K562 (cell line): ENCODE data around the gene RAI1. TPM values are rescaled to one million over a fixed set of nuclear protein-coding genes. Genes with fewer than 3 reads are reported as not detected.

ENCODE experiments used
- ATAC-seq: fragments of 200-7000 bp; cut with Tn5 transposase; 3 replicates; pipeline ENCODE4 v1.9.1; 2020; ENCODE audit warnings: moderate library complexity
- BruUV-seq: library from RNA; stranded (reverse); fragments of 400-500 nt; replicated peaks from 2 replicates; lab custom pipeline; 2021; lab: Mats Ljungman, UMichigan
- CTCF ChIA-PET: fragments of 300-600 bp; formaldehyde crosslinking; extraction: SDS; loops from one replicate; lab custom pipeline; 2021; ENCODE audit warnings: low intra/inter-chr PET ratio; lab: Yijun Ruan, JAX
- POLR2A ChIA-PET: fragments of 300-600, 350-650 bp; sonication (Branson Sonifier 250); formaldehyde crosslinking; extraction: SDS; loops from one replicate; lab custom pipeline; 2021; ENCODE audit warnings: antibody characterized with exemption, inconsistent platforms; lab: Yijun Ruan, JAX
- DNase-seq, 4 experiments: peaks; one replicate each; pipeline versions ENCODE4 v3.0.0 to v3.0.0-alpha.2; 2011 to 2018; ENCODE audit warnings: low spot score in 3 of 4, mixed read lengths in 3 of 4; ENCODE audit errors: extremely low read depth in 1 of 4
- FAIRE-seq: peaks from 2 replicates; lab custom pipeline; 2011; peaks lifted over from hg19 to GRCh38; lab: Jason Lieb, UNC
- H2AFZ ChIP-seq: 2 replicates; pipeline ENCODE4 v1.6.0; 2011; ENCODE audit warnings: low read depth, low read length, control low read depth, inconsistent platforms
- H3K27ac ChIP-seq: fragments of 200-600 bp; 3 replicates; pipeline ENCODE4 v1.8.0; 2011; ENCODE audit warnings: low read depth, mild to moderate bottlenecking, control low read depth, inconsistent platforms, low read length, moderate library complexity, mixed read lengths; ENCODE audit errors: extremely low read depth
- H3K27me3 ChIP-seq, 2 experiments: fragments of 300-600 bp in 1 of 2; 2 replicates in 1 of 2; 3 replicates in 1 of 2; pipeline versions ENCODE4 v1.6.0 to v1.8.0; 2011; ENCODE audit warnings: inconsistent platforms in 2 of 2, low read length in 2 of 2, mild to moderate bottlenecking in 1 of 2, mixed read lengths in 1 of 2, moderate library complexity in 1 of 2; ENCODE audit not compliant: control insufficient read depth in 2 of 2, insufficient read depth in 2 of 2
- H3K36me3 ChIP-seq: fragments of 300-600 bp; 3 replicates; pipeline ENCODE4 v1.8.0; 2011; ENCODE audit warnings: mild to moderate bottlenecking, low read length, inconsistent platforms; ENCODE audit not compliant: control insufficient read depth, insufficient read depth
- H3K4me1 ChIP-seq, 2 experiments: fragments of 200-600 bp in 1 of 2; replicated peaks in 1 of 2; 2 replicates in 1 of 2; 3 replicates in 1 of 2; pipeline versions ENCODE4 v1.5.1 to v1.8.0; 2011; ENCODE audit warnings: inconsistent platforms in 2 of 2, low read length in 2 of 2, mild to moderate bottlenecking in 1 of 2, mixed read lengths in 1 of 2, moderate library complexity in 1 of 2; ENCODE audit not compliant: control insufficient read depth in 2 of 2, insufficient read depth in 2 of 2
- H3K4me2 ChIP-seq: 2 replicates; pipeline ENCODE4 v1.6.1; 2011; ENCODE audit warnings: low read length, control low read depth, inconsistent platforms, mixed read lengths; ENCODE audit not compliant: insufficient read depth
- H3K4me3 ChIP-seq: fragments of 200-600 bp; sonication (generic), shearing (Covaris generic); 2 replicates; pipeline ENCODE4 v1.5.1; 2016; ENCODE audit warnings: control low read depth, inconsistent platforms
- H3K79me2 ChIP-seq: fragments of 200-600 bp; 3 replicates; pipeline ENCODE4 v1.8.0; 2011; ENCODE audit warnings: low read length, inconsistent platforms; ENCODE audit not compliant: control insufficient read depth, insufficient read depth
- H3K9ac ChIP-seq, 2 experiments: 2 replicates each; pipeline versions ENCODE4 v1.6.0 to v1.6.1; 2011; ENCODE audit warnings: low read depth in 2 of 2, low read length in 2 of 2, control low read depth in 1 of 2, inconsistent platforms in 1 of 2, mild to moderate bottlenecking in 1 of 2, mixed read lengths in 1 of 2; ENCODE audit not compliant: insufficient read depth in 1 of 2
- H3K9me1 ChIP-seq: one replicate; pipeline ENCODE4 v1.6.0; 2011; ENCODE audit warnings: inconsistent platforms, mild to moderate bottlenecking, low read length, moderate library complexity; ENCODE audit not compliant: control insufficient read depth, insufficient read depth
- H3K9me3 ChIP-seq: replicated peaks from 2 replicates; pipeline ENCODE4 v1.5.1; 2011; ENCODE audit warnings: low read depth, low read length, inconsistent platforms; ENCODE audit not compliant: control insufficient read depth, insufficient read depth
- H4K20me1 ChIP-seq: replicated peaks from 2 replicates; pipeline ENCODE4 v1.6.1; 2011; ENCODE audit warnings: low read length, inconsistent platforms, mixed read lengths; ENCODE audit not compliant: control insufficient read depth, insufficient read depth
- BHLHE40 ChIP-seq: IDR thresholded peaks from 2 replicates; pipeline ENCODE4 v1.6.1; 2011; ENCODE audit warnings: low read length, improper control_type of control experiment
- CCNT2 ChIP-seq: IDR thresholded peaks from 2 replicates; pipeline ENCODE4 v1.6.1; 2011; ENCODE audit warnings: borderline replicate concordance, low read depth, mild to moderate bottlenecking, moderate library complexity, mixed read lengths, low read length; ENCODE audit not compliant: insufficient read length; ENCODE audit errors: extremely low read depth
- CEBPB ChIP-seq: fragments of 450-650 bp; IDR thresholded peaks from 2 replicates; pipeline ENCODE4 v1.6.1; 2016; ENCODE audit warnings: missing genetic modification characterization, missing compliant biosample characterization
- CHD1 ChIP-seq: fragments of 200-600 bp; sonication (generic); IDR thresholded peaks from one replicate; pipeline ENCODE4 v1.6.1; 2012; ENCODE audit warnings: mild to moderate bottlenecking, moderate library complexity, low read length, inconsistent platforms
- CTCFL ChIP-seq: IDR thresholded peaks from 2 replicates; pipeline ENCODE4 v1.6.1; 2011; ENCODE audit warnings: borderline replicate concordance, low read depth, mild to moderate bottlenecking, moderate library complexity, low read length; ENCODE audit not compliant: insufficient read depth, poor library complexity, severe bottlenecking
- DNMT1 ChIP-seq: fragments of 450-650 bp; IDR thresholded peaks from 2 replicates; pipeline ENCODE4 v1.6.1; 2016; ENCODE audit warnings: antibody characterized with exemption, mild to moderate bottlenecking
- HDAC3 ChIP-seq: fragments of 450-650 bp; IDR thresholded peaks from 2 replicates; pipeline ENCODE4 v1.6.1; 2018; ENCODE audit warnings: borderline replicate concordance, mild to moderate bottlenecking, moderate library complexity; ENCODE audit not compliant: partially characterized antibody
- MLLT1 ChIP-seq, 2 experiments: fragments of 450-650 bp; IDR thresholded peaks; 2 replicates each; pipeline ENCODE4 v1.6.1; 2016
- MTA2 ChIP-seq: fragments of 450-650 bp; IDR thresholded peaks from 2 replicates; pipeline ENCODE4 v1.6.1; 2016; ENCODE audit warnings: low read depth
- PKNOX1 ChIP-seq: fragments of 450-650 bp; IDR thresholded peaks from 2 replicates; pipeline ENCODE4 v1.6.1; 2016
- RBBP5 ChIP-seq: fragments of 200-600 bp; sonication (generic); IDR thresholded peaks from 2 replicates; pipeline ENCODE4 v1.6.1; 2012; ENCODE audit warnings: borderline replicate concordance, mild to moderate bottlenecking, low read length, control low read depth, inconsistent platforms; ENCODE audit not compliant: insufficient read depth, poor library complexity, severe bottlenecking
- SIN3A ChIP-seq, 2 experiments: fragments of 150-350 bp in 1 of 2; IDR thresholded peaks; 2 replicates each; pipeline ENCODE4 v1.6.1; 2011 to 2016; ENCODE audit warnings: borderline replicate concordance in 2 of 2, low read depth in 2 of 2, low read length in 2 of 2, mild to moderate bottlenecking in 2 of 2, moderate library complexity in 2 of 2; ENCODE audit not compliant: control insufficient read depth in 1 of 2
- TAL1 ChIP-seq: fragments of 450-650 bp; IDR thresholded peaks from 2 replicates; pipeline ENCODE4 v1.6.1; 2016; ENCODE audit warnings: mild to moderate bottlenecking
- ZNF347 ChIP-seq: fragments of 450-650 bp; formaldehyde crosslinking; IDR thresholded peaks from 2 replicates; pipeline ENCODE4 v1.4.0; 2020; ENCODE audit warnings: low read depth, mild to moderate bottlenecking, moderate library complexity
- ZNF696 ChIP-seq: fragments of 250-450 bp; sonication (Bioruptor Pico); conservative IDR thresholded peaks from 2 replicates; pipeline ENCODE4 v1.4.0; 2020; ENCODE audit warnings: mild to moderate bottlenecking, moderate library complexity
- ZNF699 ChIP-seq: fragments of 250-450 bp; sonication (Bioruptor Pico); IDR thresholded peaks from 2 replicates; pipeline ENCODE4 v1.8.0; 2021; ENCODE audit warnings: mild to moderate bottlenecking, moderate library complexity; ENCODE audit not compliant: insufficient replicate concordance
- ZNF717 ChIP-seq: fragments of 250-450 bp; sonication (Bioruptor Pico); IDR thresholded peaks from 2 replicates; pipeline ENCODE4 v1.5.0; 2021
- WGBS: fragments of 100-300 bp; shearing (Covaris generic); methylation state at CpG from one replicate; pipeline ENCODE4 v1.1.6; 2016; ENCODE audit warnings: low coverage, mixed read lengths; ENCODE audit not compliant: insufficient coverage; ENCODE audit errors: missing lambda C conversion rate; 5-methylcytosine and 5-hydroxymethylcytosine counted together
- in situ Hi-C: fragments of 300-500 bp; cut with MboI; formaldehyde crosslinking; loops from 4 replicates; pipeline ENCODE4 v1.15.0; 2018; ENCODE audit warnings: inconsistent platforms, mixed read lengths
- intact Hi-C: fragments of 100-400 bp; cut with micrococcal nuclease; formaldehyde crosslinking; loops from 2 replicates; pipeline ENCODE4 v1.14.2; 2022
- polyA plus RNA-seq, 8 experiments: library from polyadenylated mRNA; depleted of rRNA in 4 of 8; stranded (reverse) in 5 of 8; unstranded in 3 of 8; fragments of >200 nt; fragmentation: Nextera tagmentation in 2 of 8; fragmentation: Illumina TruSeq in 1 of 8; extraction: Ambion mirVana in 2 of 8; extraction: Trizol in 1 of 8; gene quantifications; 2 replicates each; pipeline versions ENCODE4 v1.2.1 to v1.2.3, GENCODE V29; 2011 to 2014; ENCODE audit warnings: inconsistent platforms in 1 of 8, missing spikeins in 1 of 8
- total RNA-seq, 7 experiments: library from RNA; depleted of rRNA in 6 of 7; stranded (reverse); fragments of >200 nt in 6 of 7; fragmentation: Illumina TruSeq in 2 of 7; extraction: Trizol in 2 of 7; gene quantifications; 2 replicates each; pipeline versions ENCODE4 v1.2.1 to v1.2.3, GENCODE V29; 2011 to 2021; ENCODE audit warnings: low replicate concordance in 1 of 7
- TF ChIP-seq, protein P1 (sequence below), 2 experiments: fragments of 450-650 bp in 1 of 2; sonication (generic) in 1 of 2; formaldehyde crosslinking; conservative IDR thresholded peaks; 2 replicates each; pipeline versions ENCODE4 v1.4.0 to v1.8.1; 2020 to 2022; ENCODE audit warnings: mild to moderate bottlenecking in 1 of 2, missing genetic modification reagents in 1 of 2

RAI1 gene
- total and polyA plus RNA-seq, 9 of the 15 experiments (the other 6 are each of a cell fraction or from before 2014, with no cell fraction given) = 0.68 to 19.9 (median 5.5) TPM

- Histone ChIP-seq H3K4me1 (peaks cover 40 to 81% of the 10 kb centered on the region in 2 experiments), H2AFZ (no peak overlapping the region), H4K20me1 (no peaks in the 10 kb centered on the region), H3K9me1 (no peaks in the 10 kb centered on the region), H3K79me2 (no peaks in the 10 kb centered on the region), H3K9ac (peak overlapping the region in 1 of 2 experiments; percentile 55; a peak in 1 of 4 replicates), H3K4me3 (no peak overlapping the region), H3K27ac (no peak overlapping the region), H3K27me3 (no peaks in the 10 kb centered on the region), H3K36me3 (no peaks in the 10 kb centered on the region), H3K4me2 (no peak overlapping the region), H3K9me3 (no peaks in the 10 kb centered on the region)
- ATAC-seq (no peak), DNase-seq (no peak), FAIRE-seq (no peak)
- BruUV-seq = no TSS peak
- no peak for TF ChIP-seq ZNF347 (CRISPR knock-in tag)
- no peak for TF ChIP-seq CCNT2
- no peak for TF ChIP-seq SIN3A (IDR thresholded peaks at IDR 0.05; ENCODE audit: borderline replicate concordance in 2 of 2, control insufficient read depth in 1 of 2, low read depth in 2 of 2, low read length in 2 of 2)
- no peak for TF ChIP-seq MLLT1 (IDR thresholded peaks at IDR 0.05)
- no peak for TF ChIP-seq HDAC3
- no peak for TF ChIP-seq CHD1
- no peak for TF ChIP-seq DNMT1
- no peak for TF ChIP-seq RBBP5
- TF ChIP-seq, protein P1, sequence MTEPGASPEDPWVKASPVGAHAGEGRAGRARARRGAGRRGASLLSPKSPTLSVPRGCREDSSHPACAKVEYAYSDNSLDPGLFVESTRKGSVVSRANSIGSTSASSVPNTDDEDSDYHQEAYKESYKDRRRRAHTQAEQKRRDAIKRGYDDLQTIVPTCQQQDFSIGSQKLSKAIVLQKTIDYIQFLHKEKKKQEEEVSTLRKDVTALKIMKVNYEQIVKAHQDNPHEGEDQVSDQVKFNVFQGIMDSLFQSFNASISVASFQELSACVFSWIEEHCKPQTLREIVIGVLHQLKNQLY (CRISPR knock-in tag; conservative IDR thresholded peaks at IDR 0.05) = no peak
- no peak for TF ChIP-seq MTA2
- TF ChIP-seq CEBPB (tag) = no peak
- TF ChIP-seq TAL1 = no peak
- no peak for TF ChIP-seq CTCFL
- TF ChIP-seq BHLHE40 = no peak
- TF ChIP-seq ZNF699 (CRISPR knock-in tag) = no peak
- TF ChIP-seq PKNOX1 = no peak
- TF ChIP-seq ZNF696 (CRISPR knock-in tag) = no peak
- TF ChIP-seq ZNF717 (CRISPR knock-in tag) = no peak
- in situ Hi-C loops (no loop called here), intact Hi-C loops (no loop called here)
- POLR2A ChIA-PET = interaction anchor here (0.6 to 5.7 kb wide), 2 partner anchors 9 to 11 kb away, joined by 3 to 39 read pairs; partner anchors contain the start of gene SREBF1
- CTCF ChIA-PET = no interaction called here
- WGBS = 90% methylated on average over 2 of the region's 5 CpGs
These were observed 166.5 kb downstream of the RAI1 start for GRCh38 chr17:17847726-17848125.
